Ovary (tissue), 9 donors: ENCODE data around the gene OR52I1. TPM values are rescaled to one million over a fixed set of nuclear protein-coding genes. Genes with fewer than 3 reads are reported as not detected.

Experiments used
- DNase-seq, 5 donors: peaks; one replicate each; pipeline ENCODE4 v3.0.0-alpha.2; 2019 to 2020
- H3K27ac ChIP-seq, 2 donors: fragments of 200-600 bp; one replicate each; pipeline versions ENCODE4 v1.5.1 to v1.8.0; 2019 to 2022
- H3K27me3 ChIP-seq: fragments of 200-600 bp; one replicate; pipeline ENCODE4 v1.8.0; 2022
- H3K36me3 ChIP-seq: fragments of 200-600 bp; sonication (generic); one replicate; pipeline ENCODE4 v1.5.1; 2019
- H3K4me1 ChIP-seq: one replicate; pipeline ENCODE4 v1.8.1; 2013; ENCODE audit warnings: mild to moderate bottlenecking, moderate library complexity; ENCODE audit not compliant: insufficient read depth
- H3K4me3 ChIP-seq: fragments of 200-600 bp; sonication (generic); one replicate; pipeline ENCODE4 v1.5.1; 2017
- H3K9me3 ChIP-seq, 2 donors: fragments of 200-600 bp in 1 of 2; sonication (generic) in 1 of 2; one replicate each; pipeline versions ENCODE4 v1.5.1 to v1.8.1; 2013 to 2019; ENCODE audit warnings: mild to moderate bottlenecking in 1 of 2, moderate library complexity in 1 of 2
- CTCF ChIP-seq, 3 donors: fragments of 450-650 bp in 2 of 3; fragments of 200-600 bp in 1 of 3; IDR thresholded peaks; one replicate each; pipeline versions ENCODE4 v1.5.1 to v1.8.0; 2016 to 2022; ENCODE audit warnings: antibody characterized with exemption in 3 of 3, mild to moderate bottlenecking in 1 of 3
- EP300 ChIP-seq: sonication (generic); formaldehyde crosslinking; IDR thresholded peaks from one replicate; pipeline ENCODE4 v1.6.1; 2017; ENCODE audit warnings: antibody characterized with exemption
- POLR2A ChIP-seq: fragments of 450-650 bp; IDR thresholded peaks from one replicate; pipeline ENCODE4 v1.6.1; 2017; ENCODE audit warnings: antibody characterized with exemption, mild to moderate bottlenecking, moderate library complexity
- WGBS, 3 donors: extraction: QIAGEN DNeasy Blood & Tissue Kit in 1 of 3; methylation state at CpG; one replicate each; pipeline versions ENCODE4 v1.1.5 to v1.1.7; 2013 to 2017; 5-methylcytosine and 5-hydroxymethylcytosine counted together
- intact Hi-C, 4 donors: fragments of 100-400 bp; cut with DNase I; formaldehyde crosslinking; loops; one replicate each; pipeline versions ENCODE4 v1.11.0 to v1.15.1; 2022 to 2023
- polyA plus RNA-seq, 2 donors: library from polyadenylated mRNA; stranded (reverse); fragments of 200-250 nt in 1 of 2; fragments of 350-450 nt in 1 of 2; fragmentation: Illumina TruSeq in 1 of 2; extraction: RNeasy Lipid Tissue Mini Kit (QIAGEN cat#74804) in 1 of 2; gene quantifications; one replicate each; pipeline ENCODE4 v1.2.3, GENCODE V29; 2013 to 2014
- total RNA-seq, 7 donors: library from RNA; depleted of rRNA in 2 of 7; stranded (reverse); fragments of >200 nt in 2 of 7; fragmentation: NEBNext Ultra II Directional in 3 of 7; extraction: Animal tissue kit (Norgen Biotek cat#: 25700) in 3 of 7; gene quantifications; one replicate each; pipeline versions ENCODE4 v1.1.0 to v1.2.4, GENCODE V29; 2016 to 2023
- donor health status: DM: no; HTN: no; CAD: no; lungs with moderate emphysema.
- donor health status: DM: no; HTN: no; CAD: no.
- donor health status: Bipolar disorder and iron deficiency.
- donor health status: DM: yes; HTN: yes; CAD: no.
- donor health status: DM: no; HTN: no; CAD: no.
- donor health status: DM: yes; HTN: yes; CAD: no.

Gene OR52I1
- total and polyA plus RNA-seq, 9 donors = not detected

- TF ChIP-seq EP300 (no peak), POLR2A (no peak), CTCF (IDR thresholded peaks at IDR 0.05) (no peak)
- 81 to 86% (median 82%) methylated on average over 8 of the region's 8 CpGs for WGBS, 3 donors
- H3K27ac ChIP-seq = no peak overlapping the region
- H3K4me1 ChIP-seq = no peaks in the 10 kb centered on the region
- no peak for DNase-seq
- H3K9me3 ChIP-seq = no peaks in the 10 kb centered on the region
- H3K27me3 ChIP-seq = no peaks in the 10 kb centered on the region
- no peak overlapping the region for H3K4me3 ChIP-seq
- H3K36me3 ChIP-seq = no peaks in the 10 kb centered on the region
- intact Hi-C loops = no loop called here
Observed at GRCh38 chr11:4551346-4551979, 42.4 kb upstream of the OR52I1 start.

- TF ChIP-seq CTCF (IDR thresholded peaks at IDR 0.05) (no peak), EP300 (no peak), POLR2A (no peak)
- DNase-seq = no peak
- H3K4me3 ChIP-seq = no peak overlapping the region
- 58 to 72% (median 62%) methylated on average over 8 of the region's 8 CpGs for WGBS, 3 donors
- H3K36me3 ChIP-seq = no peaks in the 10 kb centered on the region
- H3K9me3 ChIP-seq = no peaks in the 10 kb centered on the region
- H3K4me1 ChIP-seq = no peaks in the 10 kb centered on the region
- no peaks in the 10 kb centered on the region for H3K27me3 ChIP-seq
- H3K27ac ChIP-seq = no peak overlapping the region
- intact Hi-C loops = no loop called here
Observed at GRCh38 chr11:4559527-4560440, 34.1 kb upstream of the OR52I1 start.

GRCh38 chr11:4560467-4560866, 33.4 kb upstream of the OR52I1 start:
- Histone ChIP-seq H3K4me1 (no peaks in the 10 kb centered on the region), H3K4me3 (no peak overlapping the region), H3K27me3 (no peaks in the 10 kb centered on the region), H3K36me3 (no peaks in the 10 kb centered on the region), H3K9me3 (no peaks in the 10 kb centered on the region), H3K27ac (no peak overlapping the region)
- no peak for DNase-seq
- WGBS, 3 donors = 89 to 100% (median 100%) methylated on average over 1 of the region's 1 CpG
- intact Hi-C loops = no loop called here
- no peak for TF ChIP-seq POLR2A
- no peak for TF ChIP-seq EP300
- TF ChIP-seq CTCF (IDR thresholded peaks at IDR 0.05) = no peak

- H3K4me3 ChIP-seq = no peak overlapping the region
- H3K36me3 ChIP-seq = no peaks in the 10 kb centered on the region
- no peaks in the 10 kb centered on the region for H3K9me3 ChIP-seq
- H3K27ac ChIP-seq = no peak overlapping the region
- DNase-seq = no peak
- WGBS, 3 donors = 87 to 93% (median 89%) methylated on average over 3 of the region's 3 CpGs
- intact Hi-C loops = no loop called here
- TF ChIP-seq CTCF (IDR thresholded peaks at IDR 0.05) = no peak
- TF ChIP-seq POLR2A = no peak
- TF ChIP-seq EP300 = no peak
- no peaks in the 10 kb centered on the region for H3K27me3 ChIP-seq
- H3K4me1 ChIP-seq = no peaks in the 10 kb centered on the region
Observed at GRCh38 chr11:4565371-4565770, 28.5 kb upstream of the OR52I1 start.
